Hindlimb muscle (tissue), 1 donor: ENCODE data around the gene CAMK1D. TPM values are rescaled to one million over a fixed set of nuclear protein-coding genes. Genes with fewer than 3 reads are reported as not detected.
A peak's percentile ranks its signal among the peaks of the same experiment; 100 is the strongest.

ENCODE experiments used
- DNase-seq: peaks from one replicate; pipeline ENCODE4 v3.0.0-alpha.2; 2013
- polyA plus RNA-seq: library from polyadenylated mRNA; unstranded; fragments of 120-200 nt; gene quantifications from one replicate; pipeline ENCODE4 v1.2.1, GENCODE V29; 2013; ENCODE audit not compliant: insufficient read length

The CAMK1D gene
- polyA plus RNA-seq, 1 donor = 2.9 TPM

- no peak for DNase-seq
Measured at GRCh38 chr10:12631216-12631615, 281.9 kb downstream of the CAMK1D start.

GRCh38 chr10:12631787-12632562, 282.6 kb downstream of the CAMK1D start:
- no peak for DNase-seq

- no peak for DNase-seq
Measured at GRCh38 chr10:12633776-12634620, 284.7 kb downstream of the CAMK1D start.

GRCh38 chr10:12634621-12634931, 285.2 kb downstream of the CAMK1D start:
- DNase-seq = no peak

- no peak for DNase-seq
Measured at GRCh38 chr10:12635127-12635541, 285.8 kb downstream of the CAMK1D start.

- DNase-seq = no peak
Measured at GRCh38 chr10:12636571-12636970, 287.2 kb downstream of the CAMK1D start.

- no peak for DNase-seq
Measured at GRCh38 chr10:12637649-12638048, 288.3 kb downstream of the CAMK1D start.

GRCh38 chr10:12638103-12638502, 288.8 kb downstream of the CAMK1D start:
- peak; percentile 13 for DNase-seq

- DNase-seq = no peak
Measured at GRCh38 chr10:12638781-12639180, 289.4 kb downstream of the CAMK1D start.

- no peak for DNase-seq
Measured at GRCh38 chr10:12639996-12640944, 290.9 kb downstream of the CAMK1D start.

- no peak for DNase-seq
Measured at GRCh38 chr10:12642036-12642435, 292.7 kb downstream of the CAMK1D start.

- DNase-seq = no peak
Measured at GRCh38 chr10:12643279-12643678, 293.9 kb downstream of the CAMK1D start.

- no peak for DNase-seq
Measured at GRCh38 chr10:12644380-12645144, 295.2 kb downstream of the CAMK1D start.

GRCh38 chr10:12645449-12645848, 296.1 kb downstream of the CAMK1D start:
- DNase-seq = no peak

GRCh38 chr10:12649012-12649584, 299.8 kb downstream of the CAMK1D start:
- DNase-seq = no peak

- no peak for DNase-seq
Measured at GRCh38 chr10:12650122-12650521, 300.8 kb downstream of the CAMK1D start.

GRCh38 chr10:12650538-12651298, 301.4 kb downstream of the CAMK1D start:
- no peak for DNase-seq

GRCh38 chr10:12655940-12656339, 306.6 kb downstream of the CAMK1D start:
- DNase-seq = no peak

GRCh38 chr10:12656518-12657142, 307.3 kb downstream of the CAMK1D start:
- no peak for DNase-seq

GRCh38 chr10:12657489-12657888, 308.1 kb downstream of the CAMK1D start:
- no peak for DNase-seq
